GM21360 (cell line): ENCODE results near the gene SERPINB12.

Source experiments
- ATAC-seq: cut with Tn5 transposase; IDR thresholded peaks from one replicate; pipeline ENCODE4 v1.9.1; 2021; ENCODE audit warnings: mild to moderate bottlenecking, moderate library complexity; ENCODE audit not compliant: unreplicated experiment

Gene SERPINB12

DNA sequence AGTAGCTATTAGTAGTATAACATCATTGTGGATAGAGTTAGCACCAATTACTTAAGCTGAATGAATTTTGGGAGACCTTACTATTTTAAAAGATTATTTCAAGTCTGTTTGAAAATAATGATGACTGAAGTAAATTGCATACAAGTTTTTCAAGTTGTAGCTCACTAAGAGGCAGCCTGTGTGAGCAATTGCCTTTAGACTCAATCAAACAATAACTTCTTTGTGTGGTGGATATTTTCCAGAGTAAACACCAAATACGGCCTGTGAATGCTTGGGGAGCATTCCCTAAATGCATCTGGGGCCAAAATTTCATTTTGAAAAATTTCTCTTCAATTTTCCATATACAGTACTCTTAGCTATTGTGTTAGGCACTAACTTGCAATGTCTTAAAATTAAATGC lies 7.9 kb downstream of the SERPINB12 start:
- ATAC-seq = no peak

DNA sequence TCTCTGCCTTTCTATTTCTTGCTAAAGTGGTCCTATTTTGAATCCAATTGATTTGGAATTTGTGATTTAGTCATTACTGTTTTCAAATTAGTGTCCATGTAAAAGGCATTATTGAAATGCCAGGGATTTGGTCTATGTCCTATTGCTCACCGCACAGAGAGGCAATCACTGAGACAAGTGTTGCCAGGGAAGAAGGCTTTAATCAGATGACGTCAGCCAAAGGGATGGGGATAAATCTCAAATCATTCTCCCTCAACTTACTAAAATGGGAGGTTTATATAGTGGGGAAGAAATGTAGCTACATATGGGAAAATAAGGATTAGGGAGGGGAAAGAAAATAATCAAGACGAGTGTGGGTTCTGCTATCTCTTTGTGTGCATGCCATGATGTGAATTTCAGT lies 9.6 kb downstream of the SERPINB12 start:
- ATAC-seq = no peak

DNA sequence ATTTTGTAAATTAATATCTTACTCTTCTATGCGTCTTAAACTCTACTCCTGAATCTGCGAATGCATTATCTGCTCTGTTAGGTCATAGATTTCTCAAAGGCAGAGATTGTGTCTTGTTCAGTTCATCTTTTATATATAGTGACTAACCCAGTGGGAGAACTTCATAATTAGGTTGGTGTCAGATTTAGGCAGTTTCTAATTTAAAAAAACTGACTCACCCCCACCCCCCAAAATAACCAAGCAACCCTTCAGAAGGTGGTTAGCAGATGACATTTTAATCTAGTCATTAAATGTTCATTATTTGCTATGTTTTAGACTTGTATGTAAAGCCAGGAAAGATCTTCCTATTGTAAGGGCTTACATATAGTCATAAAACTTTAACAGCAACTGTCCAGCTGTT lies 10.4 kb downstream of the SERPINB12 start:
- no peak for ATAC-seq

DNA sequence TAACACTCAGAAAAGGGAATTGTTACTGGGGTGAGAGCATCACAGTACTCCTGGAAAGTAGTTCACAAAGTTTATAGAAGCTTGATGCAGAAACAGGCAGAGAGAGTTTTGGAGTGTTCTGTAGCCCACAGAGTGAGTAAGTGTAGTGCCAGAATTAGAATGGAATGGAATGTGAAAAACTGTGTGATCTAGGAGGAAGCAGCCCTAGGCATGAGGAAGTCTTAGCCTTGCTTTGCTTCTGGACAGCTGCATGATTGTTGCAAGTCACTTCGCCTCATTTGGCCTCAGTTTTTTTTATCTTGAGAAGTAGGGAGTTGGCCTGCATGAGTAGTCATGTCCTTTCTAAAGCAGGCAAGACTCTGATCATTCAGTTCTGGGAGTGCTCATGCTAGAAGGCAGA lies 10.9 kb downstream of the SERPINB12 start:
- no peak for ATAC-seq

DNA sequence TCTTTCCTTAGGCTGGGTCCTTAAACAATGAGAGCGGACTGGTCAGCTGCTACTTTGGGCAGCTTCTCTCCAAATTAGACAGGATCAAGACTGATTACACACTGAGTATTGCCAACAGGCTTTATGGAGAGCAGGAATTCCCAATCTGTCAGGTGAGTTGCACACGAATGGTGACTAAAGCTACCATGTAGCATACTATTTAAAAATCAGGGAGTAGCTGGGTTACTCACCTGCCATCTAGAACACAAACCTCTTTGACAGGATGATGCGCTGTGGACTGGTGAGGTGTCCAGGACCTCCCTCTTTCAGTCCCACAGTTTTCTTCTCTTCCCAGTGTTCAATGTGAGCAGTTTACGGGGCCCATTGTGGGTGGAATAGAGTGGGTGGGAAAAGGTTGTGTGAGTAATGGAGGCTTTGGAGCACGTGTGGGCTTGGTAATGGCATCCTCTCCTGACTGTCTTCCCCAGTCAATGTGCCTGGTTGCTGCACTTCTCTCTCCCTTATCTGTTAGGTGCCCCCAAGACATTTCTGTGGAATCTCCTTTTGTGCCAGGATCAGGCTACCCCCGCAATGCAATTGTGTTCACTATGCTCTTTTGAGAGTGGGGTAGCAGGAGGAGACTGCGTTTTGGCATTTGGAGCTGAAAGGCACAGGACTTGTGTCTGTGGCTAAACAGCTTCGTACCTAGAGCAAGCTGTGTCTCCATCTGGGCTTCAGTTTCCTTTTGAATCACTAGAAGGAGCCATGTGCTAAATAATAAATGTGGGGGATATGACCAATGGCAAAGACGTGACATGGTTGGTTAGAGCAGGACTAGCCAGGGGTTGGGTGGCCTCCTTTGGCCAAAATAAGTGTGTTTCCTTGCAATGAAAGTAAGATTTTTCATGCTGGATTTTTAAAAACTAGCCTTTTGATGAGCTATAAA lies 17.7 kb downstream of the SERPINB12 start:
- no peak for ATAC-seq

DNA sequence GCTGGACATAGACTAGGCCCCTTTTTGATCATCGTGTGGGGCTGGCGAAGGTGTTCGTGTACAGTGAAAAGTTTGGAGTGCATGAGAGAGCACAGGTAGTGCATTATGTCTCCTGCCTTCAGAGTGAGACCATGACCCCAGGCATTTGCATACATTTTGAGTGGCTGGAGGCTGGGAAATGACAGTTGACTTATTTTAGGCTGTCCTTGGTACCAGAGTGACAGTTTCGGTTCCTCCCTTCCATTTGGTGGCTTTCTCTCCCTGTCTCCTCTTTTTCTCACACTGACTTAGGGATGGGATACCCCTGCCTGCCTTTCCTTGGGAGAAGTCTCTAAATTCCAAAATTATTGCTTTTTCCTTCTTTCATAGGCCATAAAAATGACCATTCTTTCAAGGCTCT lies 20.1 kb downstream of the SERPINB12 start:
- peak; percentile 90 for ATAC-seq

DNA sequence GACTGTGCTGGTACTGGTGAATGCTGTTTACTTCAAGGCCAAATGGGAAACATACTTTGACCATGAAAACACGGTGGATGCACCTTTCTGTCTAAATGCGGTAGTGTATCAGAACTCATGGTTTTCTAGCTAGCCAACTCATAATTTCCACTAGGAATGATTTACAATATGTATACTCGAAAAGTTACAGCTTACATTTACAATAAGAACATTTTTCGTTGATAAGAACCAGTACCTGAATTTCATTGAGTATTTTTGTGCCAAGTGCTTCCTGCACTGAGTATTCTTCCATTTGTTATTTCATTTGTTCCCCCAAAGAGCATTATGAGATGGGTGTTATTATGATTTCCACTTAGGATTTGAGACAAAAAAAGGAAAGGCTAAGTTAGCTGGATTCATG lies 21.9 kb downstream of the SERPINB12 start:
- no peak for ATAC-seq

DNA sequence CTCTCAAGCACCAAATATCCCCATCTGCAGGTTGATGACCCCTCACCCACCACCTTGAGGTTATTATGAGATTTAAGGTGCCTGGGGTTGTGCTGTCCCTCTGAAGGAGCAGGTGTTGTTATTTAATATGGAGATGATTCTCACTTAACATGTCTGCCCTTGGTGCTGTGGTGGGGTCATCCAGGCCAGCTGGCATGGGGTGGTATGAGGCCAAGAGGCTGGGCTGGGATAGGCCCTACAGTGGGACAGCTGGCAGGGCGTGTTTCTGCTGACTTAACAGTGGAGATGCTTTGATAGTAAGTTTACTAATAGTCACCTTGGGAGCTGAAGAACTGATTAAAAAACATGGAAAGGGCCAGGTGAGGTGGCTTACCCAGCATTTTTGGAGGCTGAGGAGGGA lies 22.4 kb downstream of the SERPINB12 start:
- ATAC-seq = no peak

DNA sequence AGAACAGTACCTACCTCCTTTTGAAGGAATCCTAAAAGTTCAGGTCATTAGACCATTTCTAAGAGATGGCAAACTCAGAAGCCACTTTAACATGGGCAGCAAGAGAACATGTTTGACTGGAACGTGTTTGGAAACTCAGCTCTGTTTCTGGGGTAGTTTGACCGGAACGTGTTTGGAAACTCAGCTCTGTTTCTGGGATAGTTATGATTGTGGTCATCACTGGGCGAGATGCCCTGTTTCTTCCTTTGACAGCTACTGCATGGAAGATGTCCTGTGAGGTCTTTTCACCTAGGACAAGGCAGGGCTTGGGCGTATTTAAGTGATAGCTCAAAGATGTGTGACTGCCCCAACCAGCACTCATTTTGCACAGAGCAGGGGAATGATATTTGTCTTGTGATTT lies 25.1 kb downstream of the SERPINB12 start:
- no peak for ATAC-seq

DNA sequence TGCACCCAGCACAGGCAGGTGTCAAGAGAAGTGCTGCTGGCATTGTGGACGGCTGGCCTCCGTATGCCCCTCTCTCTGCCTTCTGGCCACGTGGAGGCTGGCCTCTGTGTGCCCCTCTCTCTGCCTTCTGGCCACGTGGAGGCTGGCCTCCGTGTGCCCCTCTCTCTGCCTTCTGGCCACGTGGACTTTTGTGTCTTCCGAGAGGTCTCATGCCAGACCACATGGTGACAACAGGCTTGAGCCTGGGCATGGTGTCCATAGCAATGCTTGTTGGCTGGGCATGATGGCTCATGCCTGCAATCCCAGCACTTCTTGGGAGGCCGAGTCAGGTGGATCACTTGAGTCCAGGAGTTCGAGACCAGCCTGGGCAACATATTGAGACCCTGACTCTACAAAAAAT lies 25.7 kb downstream of the SERPINB12 start:
- no peak for ATAC-seq

DNA sequence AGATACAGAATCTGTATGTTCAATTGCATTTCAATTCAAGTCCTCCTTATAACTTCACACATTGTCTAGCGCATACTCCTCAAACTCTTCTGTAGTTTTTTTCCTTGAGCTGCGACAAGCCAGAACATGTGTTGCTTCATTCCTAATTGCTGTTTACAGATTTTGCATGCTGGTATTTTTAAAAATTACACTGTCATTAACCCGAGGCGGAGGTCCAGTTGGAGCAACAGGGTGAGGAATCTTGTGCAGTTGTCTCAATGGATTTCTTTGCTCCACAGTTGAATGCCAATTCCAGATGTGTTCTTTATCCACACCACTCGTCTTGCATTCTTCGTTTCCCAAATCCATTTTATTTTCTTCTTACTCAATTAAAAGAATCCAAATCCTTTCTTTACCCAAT lies 28.6 kb downstream of the SERPINB12 start:
- no peak for ATAC-seq

DNA sequence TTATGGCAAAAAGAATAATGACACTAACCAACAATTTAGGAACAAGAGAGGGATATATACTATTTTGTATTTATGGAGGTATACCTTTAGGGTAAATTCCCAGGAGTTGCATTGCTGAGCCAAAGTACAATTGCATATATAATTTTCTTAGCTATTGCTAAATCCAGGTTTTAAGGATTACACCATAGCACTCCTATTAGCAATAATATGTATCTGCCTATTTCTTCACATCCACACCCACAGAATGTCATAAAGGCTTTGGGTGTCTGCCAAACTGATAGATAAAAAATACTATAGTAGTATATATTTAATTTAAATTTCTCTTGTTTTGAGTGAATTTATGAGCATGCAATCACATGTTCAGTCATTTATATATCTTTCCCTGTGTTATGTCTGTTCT lies 33.5 kb downstream of the SERPINB12 start:
- ATAC-seq = no peak

DNA sequence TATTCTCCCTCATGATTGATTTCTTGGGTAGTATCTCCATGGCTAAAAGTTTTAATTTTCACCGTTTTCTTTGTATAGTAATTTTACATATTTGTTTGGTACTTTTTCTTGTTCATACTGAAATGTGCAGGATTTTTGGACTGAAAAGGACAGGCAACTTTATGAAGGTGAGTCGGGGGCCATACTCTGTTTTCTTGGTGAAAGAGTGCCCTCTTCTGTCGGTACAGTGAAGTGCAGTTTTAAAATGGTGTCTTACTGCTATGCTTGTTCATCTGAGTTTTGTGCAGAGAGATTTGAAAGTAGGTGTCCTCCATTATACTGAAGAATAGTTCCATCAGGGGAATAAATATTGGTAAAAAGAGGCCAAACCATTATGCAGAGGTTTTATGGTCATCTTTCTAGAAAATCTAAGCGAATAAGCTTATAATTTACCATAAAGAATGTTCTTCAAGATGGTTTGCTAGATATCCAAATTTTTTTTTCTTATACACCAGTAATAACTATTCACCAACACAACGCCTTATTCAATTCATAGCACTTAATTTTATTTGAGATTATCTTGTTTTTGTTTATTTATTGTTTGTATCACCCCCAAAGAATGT lies 36.3 kb downstream of the SERPINB12 start:
- no peak for ATAC-seq

DNA sequence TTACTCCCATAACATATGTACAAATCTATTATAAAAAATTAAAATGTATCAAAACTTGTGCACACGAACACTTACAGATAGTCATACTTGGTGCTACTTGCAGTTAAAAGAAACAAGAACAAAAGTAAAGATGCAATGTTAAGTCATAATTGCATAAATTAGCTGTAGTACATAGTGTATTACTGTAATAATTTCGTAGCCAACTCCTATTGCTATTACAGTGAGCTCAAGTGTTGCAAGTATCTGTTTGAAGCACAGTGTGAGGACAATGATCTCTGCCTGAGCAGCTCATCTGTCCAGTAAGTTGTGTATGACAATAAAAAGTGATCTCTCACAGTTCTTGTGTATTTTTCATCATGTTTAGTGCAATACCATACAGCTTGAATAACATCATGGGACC lies 37.4 kb downstream of the SERPINB12 start:
- ATAC-seq = no peak

DNA sequence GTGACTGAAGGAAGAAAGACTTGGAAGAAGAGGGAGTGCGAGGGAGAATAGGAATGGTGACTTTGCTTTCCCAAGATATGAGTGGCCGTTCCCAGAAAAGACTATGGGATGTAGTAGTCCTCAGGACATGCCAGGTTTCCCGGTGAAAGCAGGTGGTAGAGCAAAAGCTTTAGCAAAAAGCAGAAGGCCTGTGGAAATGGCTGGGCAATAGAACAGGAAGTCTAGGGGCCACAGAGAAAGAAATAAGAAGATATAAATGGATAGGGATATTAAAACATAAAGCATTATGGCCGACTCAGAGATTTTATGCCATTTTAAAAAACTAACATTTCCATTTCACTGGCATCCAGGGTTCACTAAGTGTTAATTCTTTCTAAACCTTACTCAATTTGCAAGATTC lies 43.8 kb downstream of the SERPINB12 start:
- no peak for ATAC-seq

DNA sequence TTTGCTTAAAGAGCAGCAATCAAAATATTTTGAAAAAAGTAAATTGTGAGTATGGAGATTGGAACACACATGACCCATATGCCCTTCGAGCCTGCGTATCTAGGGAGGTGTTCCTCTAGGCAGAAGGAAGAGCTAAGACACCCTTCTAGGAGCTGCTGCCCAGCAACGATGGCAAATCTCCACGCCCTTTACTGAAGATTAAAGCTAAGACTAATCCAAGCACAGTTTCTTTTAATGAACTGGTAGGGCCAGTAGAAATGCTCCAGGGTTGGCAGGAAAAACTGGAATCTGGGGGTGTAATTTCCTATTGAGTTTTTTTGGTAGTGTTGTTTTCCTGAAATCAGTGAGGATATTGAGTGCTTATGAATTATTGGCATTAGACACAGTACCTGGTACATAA lies 44.3 kb downstream of the SERPINB12 start:
- no peak for ATAC-seq

DNA sequence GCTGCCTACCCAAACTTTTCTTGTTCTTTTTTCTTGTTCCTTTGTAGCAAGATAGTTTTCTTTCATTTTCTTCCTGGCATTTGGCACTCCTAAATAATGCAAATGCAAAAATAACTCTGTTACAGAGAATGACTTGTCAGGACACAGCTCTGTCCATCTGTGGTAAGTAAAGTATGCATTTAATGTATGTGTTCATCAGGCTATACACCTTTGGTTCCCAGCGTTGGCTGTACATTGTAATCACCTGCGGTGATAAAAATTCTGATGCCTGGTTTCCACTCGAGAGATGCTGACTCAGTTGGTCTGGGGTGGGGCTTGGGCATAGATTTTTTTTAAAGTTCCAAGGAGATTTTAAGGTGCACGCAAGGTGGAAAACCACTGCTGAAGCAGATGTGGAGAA lies 44.8 kb downstream of the SERPINB12 start, which contains the start of gene SERPINB13:
Gene SERPINB13, plus strand, starts transcription at position 378 of the 400 bp plus-strand sequence. CDS start 1,325 bp downstream, outside the sequence.
- no peak for ATAC-seq

DNA sequence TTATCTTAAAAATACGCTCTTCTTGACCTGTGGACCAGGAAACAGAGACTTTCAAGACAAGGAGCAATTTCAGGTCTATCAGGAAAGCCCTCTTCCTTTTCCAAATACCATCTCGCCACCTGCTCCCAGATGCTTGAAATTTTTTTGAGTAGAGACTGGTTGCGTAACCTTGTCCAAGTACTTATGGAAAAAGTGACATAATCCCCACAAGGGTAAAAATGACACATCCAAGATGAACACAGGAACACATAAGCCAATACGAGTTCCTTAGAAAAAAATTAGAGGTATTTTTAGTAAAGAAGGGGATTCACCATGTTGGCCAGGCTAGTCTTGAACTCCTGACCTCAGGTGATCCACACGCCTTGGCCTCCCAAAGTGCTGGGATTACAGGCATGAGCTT lies 46.7 kb downstream of the SERPINB12 start:
- ATAC-seq = no peak

DNA sequence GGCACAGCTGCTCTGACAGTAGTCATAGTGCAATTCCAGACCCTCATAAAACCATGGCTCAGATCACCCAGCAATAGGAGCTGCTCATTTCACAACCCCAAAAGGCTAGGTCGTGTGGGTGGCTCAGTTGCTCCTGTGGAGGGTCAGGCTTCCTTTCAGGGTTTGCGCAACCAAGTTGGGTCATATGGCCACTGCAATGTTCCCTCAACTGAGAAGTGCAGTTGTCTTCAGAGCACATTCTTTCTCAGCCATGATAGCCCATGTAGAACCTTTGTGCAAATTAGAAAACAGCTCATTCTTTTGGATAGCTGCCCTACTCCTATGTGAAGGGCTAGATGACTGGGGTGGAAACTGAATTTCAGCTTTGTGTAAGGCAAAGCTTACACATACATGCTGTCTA lies 48.2 kb downstream of the SERPINB12 start:
- no peak for ATAC-seq

DNA sequence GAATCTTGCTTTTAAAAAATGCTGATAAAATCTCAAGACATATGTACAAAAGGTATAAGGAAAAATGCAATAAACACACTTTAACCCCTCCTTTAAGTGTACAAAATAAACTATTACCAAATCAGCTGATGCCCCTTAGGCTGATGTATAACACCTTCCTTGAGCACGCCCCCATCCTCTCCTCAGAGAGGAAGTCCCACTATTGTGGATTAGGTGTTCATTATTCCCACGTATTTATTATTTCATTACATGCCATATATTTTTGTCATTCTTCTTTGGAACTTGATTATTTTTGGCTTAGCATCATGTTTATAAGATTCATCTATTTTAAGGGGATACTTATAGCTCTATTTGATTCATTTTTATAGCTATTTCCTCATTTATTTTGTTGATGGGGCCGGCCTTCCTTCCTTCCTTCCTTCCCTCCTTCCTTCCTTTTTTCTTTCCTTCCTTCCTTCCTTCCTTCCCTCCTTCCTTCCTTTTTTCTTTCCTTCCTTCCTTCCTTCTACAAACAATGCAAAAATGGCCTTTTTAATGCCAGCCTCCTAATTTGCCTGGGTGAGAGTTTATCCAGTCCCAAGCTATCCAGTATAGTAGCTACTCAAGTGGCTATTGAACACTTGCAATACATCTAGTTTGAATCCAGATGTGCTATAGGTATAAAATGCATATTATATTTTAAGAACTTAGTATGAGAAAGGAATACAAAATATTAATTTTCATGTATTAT lies 49.0 kb downstream of the SERPINB12 start:
- no peak for ATAC-seq

DNA sequence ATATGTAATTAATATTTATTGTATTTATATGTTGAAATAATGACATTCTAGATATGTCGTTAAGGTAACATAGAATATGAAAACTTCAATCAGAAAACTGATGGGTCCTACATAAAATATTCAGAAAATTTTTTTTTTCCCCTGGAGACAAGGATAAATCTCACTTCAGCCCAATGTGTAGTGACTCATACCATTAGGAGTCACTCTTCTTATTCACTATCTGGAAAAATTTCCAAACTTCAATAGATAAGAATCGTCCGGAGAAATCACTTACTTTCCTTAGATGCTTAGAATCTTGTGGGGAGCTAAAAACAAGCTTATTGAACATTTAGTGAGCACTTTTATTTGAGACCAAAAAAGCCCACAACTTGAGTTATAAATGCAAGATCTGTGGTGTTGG lies 49.6 kb downstream of the SERPINB12 start:
- ATAC-seq = no peak

DNA sequence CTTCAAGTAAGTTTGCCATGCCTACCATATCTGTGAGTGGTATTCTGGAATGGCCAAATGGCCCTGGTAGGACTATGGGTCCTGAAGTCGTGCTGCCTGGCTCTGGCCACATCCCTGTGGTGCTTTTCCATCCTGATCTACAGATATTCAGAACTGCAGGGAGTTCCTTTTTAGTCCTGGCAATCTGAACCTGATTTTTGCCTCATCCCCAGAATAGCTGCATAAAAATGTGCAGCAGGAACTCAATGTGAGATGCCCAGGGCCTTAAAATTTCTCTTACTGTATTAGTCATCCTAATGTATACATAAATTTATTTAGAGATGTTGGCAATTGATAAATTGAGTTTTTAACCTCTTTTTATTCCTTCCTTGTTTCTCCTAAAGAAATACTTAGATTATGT lies 50.3 kb downstream of the SERPINB12 start:
- ATAC-seq = no peak
